GM21529 (cell line): Measurements from ENCODE around the gene COL15A1.

Experiments
- ATAC-seq: cut with Tn5 transposase; IDR thresholded peaks from one replicate; pipeline ENCODE4 v1.9.1; 2021; ENCODE audit not compliant: unreplicated experiment

COL15A1 gene

GRCh38 chr9:98944057-98944733, 488 bp downstream of the COL15A1 start:
- no peak for ATAC-seq

GRCh38 chr9:98944734-98945074, 997 bp downstream of the COL15A1 start:
- no peak for ATAC-seq

- ATAC-seq, result no peak
Observed at GRCh38 chr9:98949565-98949964, 5.9 kb downstream of the COL15A1 start.

- no peak for ATAC-seq
Observed at GRCh38 chr9:98950262-98950661, 6.6 kb downstream of the COL15A1 start.

GRCh38 chr9:98951967-98952366, 8.3 kb downstream of the COL15A1 start:
- ATAC-seq, result no peak

- no peak for ATAC-seq
Observed at GRCh38 chr9:98953581-98954243, 10.0 kb downstream of the COL15A1 start.

- ATAC-seq, result no peak
Observed at GRCh38 chr9:98954244-98954610, 10.5 kb downstream of the COL15A1 start.

GRCh38 chr9:98955259-98955658, 11.6 kb downstream of the COL15A1 start:
- no peak for ATAC-seq

GRCh38 chr9:98957826-98958225, 14.1 kb downstream of the COL15A1 start:
- no peak for ATAC-seq

- ATAC-seq, result no peak
Observed at GRCh38 chr9:98958271-98958984, 14.7 kb downstream of the COL15A1 start.

GRCh38 chr9:98960409-98960808, 16.7 kb downstream of the COL15A1 start:
- no peak for ATAC-seq

GRCh38 chr9:98961513-98962180, 17.9 kb downstream of the COL15A1 start:
- ATAC-seq, result no peak

- ATAC-seq, result no peak
Observed at GRCh38 chr9:98962181-98962560, 18.5 kb downstream of the COL15A1 start.

GRCh38 chr9:98962861-98963260, 19.2 kb downstream of the COL15A1 start:
- no peak for ATAC-seq

GRCh38 chr9:98964201-98964600, 20.5 kb downstream of the COL15A1 start:
- ATAC-seq, result no peak

GRCh38 chr9:98964911-98965336, 21.2 kb downstream of the COL15A1 start:
- no peak for ATAC-seq

- ATAC-seq, result no peak
Observed at GRCh38 chr9:98966676-98967075, 23.0 kb downstream of the COL15A1 start.

- no peak for ATAC-seq
Observed at GRCh38 chr9:98967257-98967656, 23.6 kb downstream of the COL15A1 start.

- no peak for ATAC-seq
Observed at GRCh38 chr9:98967680-98968079, 24.0 kb downstream of the COL15A1 start.

- ATAC-seq, result no peak
Observed at GRCh38 chr9:98968601-98969337, 25.1 kb downstream of the COL15A1 start.

GRCh38 chr9:98970532-98971041, 26.9 kb downstream of the COL15A1 start:
- no peak for ATAC-seq
